Calu3 (cell line): ENCODE results near the gene AAK1. TPM values are rescaled to one million over a fixed set of nuclear protein-coding genes. Genes with fewer than 3 reads are reported as not detected.

Experiments used
- BruUV-seq: library from RNA; stranded (reverse); fragments of 400-500 nt; replicated peaks from 2 replicates; lab custom pipeline; 2021; lab: Mats Ljungman, UMichigan
- CTCF ChIA-PET: fragments of 300-600 bp; sonication (Branson Sonifier 250); formaldehyde crosslinking; loops from one replicate; lab custom pipeline; 2022; ENCODE audit warnings: antibody characterized with exemption; lab: Charles Lee
- DNase-seq: peaks from one replicate; pipeline ENCODE4 v3.0.0; 2022
- H3K27ac Mint-ChIP-seq: one replicate; pipeline ENCODE4 v1.8.0; 2022; ENCODE audit warnings: mixed read lengths; ENCODE audit not compliant: unreplicated experiment
- H3K27me3 Mint-ChIP-seq: one replicate; pipeline ENCODE4 v1.8.0; 2022; ENCODE audit warnings: mixed read lengths; ENCODE audit not compliant: unreplicated experiment
- H3K36me3 Mint-ChIP-seq: one replicate; pipeline ENCODE4 v1.8.0; 2022; ENCODE audit warnings: mild to moderate bottlenecking, moderate library complexity, mixed read lengths; ENCODE audit not compliant: insufficient read depth, unreplicated experiment
- H3K4me1 Mint-ChIP-seq: one replicate; pipeline ENCODE4 v1.8.0; 2022; ENCODE audit warnings: mild to moderate bottlenecking, low read depth, mixed read lengths; ENCODE audit not compliant: unreplicated experiment
- H3K4me3 Mint-ChIP-seq: one replicate; pipeline ENCODE4 v1.8.0; 2022; ENCODE audit warnings: mild to moderate bottlenecking, low read depth, moderate library complexity, mixed read lengths; ENCODE audit not compliant: unreplicated experiment
- H3K9me3 Mint-ChIP-seq: one replicate; pipeline ENCODE4 v1.8.0; 2022; ENCODE audit warnings: low read depth, mixed read lengths; ENCODE audit not compliant: unreplicated experiment
- CTCF ChIP-seq: fragments of 200-600 bp; IDR thresholded peaks from one replicate; pipeline ENCODE4 v1.8.0; 2022; ENCODE audit warnings: antibody characterized with exemption; ENCODE audit not compliant: unreplicated experiment
- intact Hi-C: fragments of 100-400 bp; cut with micrococcal nuclease; formaldehyde crosslinking; loops from one replicate; pipeline ENCODE4 v1.10.0; 2022; ENCODE audit not compliant: unreplicated experiment
- total RNA-seq: library from RNA; stranded (reverse); gene quantifications from 2 replicates; pipeline ENCODE4 v1.2.3, GENCODE V29; 2022

AAK1 gene
- total RNA-seq, 1 experiment from 2014 or later: 46.7 TPM

- Mint-ChIP-seq H3K36me3 (peaks cover 15% of the 10 kb centered on the region), H3K27me3 (no peaks in the 10 kb centered on the region), H3K4me1 (peaks cover 38% of the 10 kb centered on the region), H3K9me3 (no peaks in the 10 kb centered on the region), H3K27ac (no peak overlapping the region), H3K4me3 (no peak overlapping the region)
- no peak for DNase-seq
- CTCF ChIA-PET: interaction anchor here (0.5 to 0.6 kb wide), 2 partner anchors 63 to 301 kb away, joined by 4 to 5 read pairs; no protein-coding TSS in a partner anchor
- no peak for TF ChIP-seq CTCF
- intact Hi-C loops: no loop called here
- no TSS peak for BruUV-seq
Measured at GRCh38 chr2:69637923-69638322, 5.6 kb downstream of the AAK1 start.

GRCh38 chr2:69636395-69636794 lies 7.1 kb downstream of the AAK1 start:
- no peak for TF ChIP-seq CTCF
- Mint-ChIP-seq H3K4me1 (peaks cover 31% of the 10 kb centered on the region), H3K27me3 (no peaks in the 10 kb centered on the region), H3K4me3 (no peak overlapping the region), H3K9me3 (no peaks in the 10 kb centered on the region), H3K36me3 (peaks cover 4% of the 10 kb centered on the region), H3K27ac (no peak overlapping the region)
- CTCF ChIA-PET: no interaction called here
- no TSS peak for BruUV-seq
- intact Hi-C loops: no loop called here
- no peak for DNase-seq

GRCh38 chr2:69635432-69635831 lies 8.1 kb downstream of the AAK1 start:
- CTCF ChIA-PET: no interaction called here
- no peak for DNase-seq
- intact Hi-C loops: no loop called here
- no peak overlapping the region for H3K27ac Mint-ChIP-seq
- no peaks in the 10 kb centered on the region for H3K9me3 Mint-ChIP-seq
- H3K36me3 Mint-ChIP-seq: peaks cover 4% of the 10 kb centered on the region
- no peak for TF ChIP-seq CTCF
- H3K27me3 Mint-ChIP-seq: no peaks in the 10 kb centered on the region
- BruUV-seq: no TSS peak
- peaks cover 21% of the 10 kb centered on the region for H3K4me1 Mint-ChIP-seq
- no peak overlapping the region for H3K4me3 Mint-ChIP-seq

- Mint-ChIP-seq H3K36me3 (peaks cover 4% of the 10 kb centered on the region), H3K4me3 (no peak overlapping the region), H3K4me1 (peaks cover 10% of the 10 kb centered on the region), H3K9me3 (no peaks in the 10 kb centered on the region), H3K27ac (no peak overlapping the region), H3K27me3 (no peaks in the 10 kb centered on the region)
- BruUV-seq: no TSS peak
- DNase-seq: no peak
- intact Hi-C loops: no loop called here
- TF ChIP-seq CTCF: no peak
- CTCF ChIA-PET: no interaction called here
Measured at GRCh38 chr2:69634196-69634821, 9.2 kb downstream of the AAK1 start.
